ENCODE measurements around the gene ARL14. TPM values are rescaled to one million over a fixed set of nuclear protein-coding genes. Genes with fewer than 3 reads are reported as not detected.
A peak's percentile ranks its signal among the peaks of the same experiment; 100 is the strongest.

ARL14 gene
- polyA plus RNA-seq, 1 experiment: not detected

GRCh38 chr3:160665784-160666526 lies 11.0 kb upstream of the ARL14 start:
- Histone ChIP-seq H3K27me3 (ENCODE audit: control insufficient read depth, insufficient read depth, low read length) (no peaks in the 10 kb centered on the region), H3K4me3 (ENCODE audit: low read depth, low read length) (no peak overlapping the region), H3K36me3 (ENCODE audit: control insufficient read depth, insufficient read depth, low read length) (no peaks in the 10 kb centered on the region)
- ChIA-PET CTCF (interaction anchor here (1.2 kb wide), 1 partner anchor 21 kb away, joined by 3 read pairs; no protein-coding TSS in a partner anchor), POLR2A (interaction anchor here (0.6 kb wide), 1 partner anchor 22 kb away, joined by 4 read pairs; no protein-coding TSS in a partner anchor)
- no peak for TF ChIP-seq CTCF (IDR thresholded peaks at IDR 0.05; ENCODE audit: insufficient read depth, low read depth, low read length)
- DNase-seq (ENCODE audit: low read depth): peak; percentile 36

GRCh38 chr3:160667452-160667851 lies 9.5 kb upstream of the ARL14 start:
- H3K4me3 ChIP-seq (ENCODE audit: low read depth, low read length): no peak overlapping the region
- POLR2A ChIA-PET: no interaction called here
- H3K27me3 ChIP-seq (ENCODE audit: control insufficient read depth, insufficient read depth, low read length): no peaks in the 10 kb centered on the region
- DNase-seq (ENCODE audit: low read depth): peak; percentile 18
- CTCF ChIA-PET: interaction anchor here (1.5 kb wide), 1 partner anchor 10 kb away, joined by 3 read pairs; the partner anchor contains the start of gene ARL14
- no peak for TF ChIP-seq CTCF (IDR thresholded peaks at IDR 0.05; ENCODE audit: insufficient read depth, low read depth, low read length)
- H3K36me3 ChIP-seq (ENCODE audit: control insufficient read depth, insufficient read depth, low read length): no peaks in the 10 kb centered on the region

- no peak overlapping the region for H3K4me3 ChIP-seq (ENCODE audit: low read depth, low read length)
- ChIA-PET CTCF (interaction anchor here (0.6 to 1.8 kb wide), 3 partner anchors 9 to 18 kb away, joined by 3 to 4 read pairs (median 4); partner anchors contain the start of gene ARL14), POLR2A (no interaction called here)
- DNase-seq (ENCODE audit: low read depth): no peak
- no peak for TF ChIP-seq CTCF (IDR thresholded peaks at IDR 0.05; ENCODE audit: insufficient read depth, low read depth, low read length)
- no peaks in the 10 kb centered on the region for H3K27me3 ChIP-seq (ENCODE audit: control insufficient read depth, insufficient read depth, low read length)
- no peaks in the 10 kb centered on the region for H3K36me3 ChIP-seq (ENCODE audit: control insufficient read depth, insufficient read depth, low read length)
Observed at GRCh38 chr3:160668454-160668853, 8.5 kb upstream of the ARL14 start.

- no peak for TF ChIP-seq CTCF (IDR thresholded peaks at IDR 0.05; ENCODE audit: insufficient read depth, low read depth, low read length)
- DNase-seq (ENCODE audit: low read depth): no peak
- CTCF ChIA-PET: no interaction called here
- H3K36me3 ChIP-seq (ENCODE audit: control insufficient read depth, insufficient read depth, low read length): no peaks in the 10 kb centered on the region
- H3K4me3 ChIP-seq (ENCODE audit: low read depth, low read length): no peak overlapping the region
- POLR2A ChIA-PET: no interaction called here
- no peaks in the 10 kb centered on the region for H3K27me3 ChIP-seq (ENCODE audit: control insufficient read depth, insufficient read depth, low read length)
Observed at GRCh38 chr3:160671231-160671630, 5.7 kb upstream of the ARL14 start.

- TF ChIP-seq CTCF (IDR thresholded peaks at IDR 0.05; ENCODE audit: insufficient read depth, low read depth, low read length): no peak
- no peak overlapping the region for H3K4me3 ChIP-seq (ENCODE audit: low read depth, low read length)
- H3K27me3 ChIP-seq (ENCODE audit: control insufficient read depth, insufficient read depth, low read length): no peaks in the 10 kb centered on the region
- ChIA-PET CTCF (interaction anchor here (1.1 kb wide), 1 partner anchor 270 kb away, joined by 3 read pairs; no protein-coding TSS in a partner anchor), POLR2A (no interaction called here)
- DNase-seq (ENCODE audit: low read depth): no peak
- H3K36me3 ChIP-seq (ENCODE audit: control insufficient read depth, insufficient read depth, low read length): no peaks in the 10 kb centered on the region
Observed at GRCh38 chr3:160671995-160672394, 5.0 kb upstream of the ARL14 start.

Measured in BJ (cell line).